GM23338 (cell line): ENCODE measurements around the gene PPP1R27. TPM values are rescaled to one million over a fixed set of nuclear protein-coding genes. Genes with fewer than 3 reads are reported as not detected.
A peak's percentile ranks its signal among the peaks of the same experiment; 100 is the strongest.

Source experiments
- ATAC-seq: fragments of 200-7000 bp; cut with Tn5 transposase; 3 replicates; pipeline ENCODE4 v1.9.1; 2020
- DNase-seq: peaks from one replicate; pipeline ENCODE4 v3.0.0-alpha.2; 2015; ENCODE audit warnings: low spot score
- H2AFZ ChIP-seq: fragments of 200-600 bp; sonication (generic); 2 replicates; pipeline ENCODE4 v1.8.0; 2016; ENCODE audit warnings: antibody characterized with exemption, mild to moderate bottlenecking, moderate library complexity
- H3F3A ChIP-seq: fragments of 200-600 bp; sonication (generic); replicated peaks from 2 replicates; pipeline ENCODE4 v1.8.0; 2017; ENCODE audit warnings: antibody characterized with exemption, mixed run types, low read depth
- H3K27ac ChIP-seq: fragments of 200-600 bp; sonication (generic); 2 replicates; pipeline ENCODE4 v1.6.1; 2016; ENCODE audit warnings: low read depth
- H3K27me3 ChIP-seq: fragments of 200-600 bp; sonication (generic); 2 replicates; pipeline ENCODE4 v1.8.0; 2016; ENCODE audit warnings: mild to moderate bottlenecking, mixed run types, moderate library complexity; ENCODE audit not compliant: insufficient read depth
- H3K36me3 ChIP-seq: fragments of 200-600 bp; sonication (generic); 2 replicates; pipeline ENCODE4 v1.8.0; 2016; ENCODE audit warnings: mild to moderate bottlenecking; ENCODE audit not compliant: insufficient read depth
- H3K4me1 ChIP-seq: fragments of 200-600 bp; sonication (generic); 2 replicates; pipeline ENCODE4 v1.8.0; 2016; ENCODE audit warnings: mild to moderate bottlenecking, moderate library complexity; ENCODE audit not compliant: insufficient read depth
- H3K4me2 ChIP-seq: fragments of 200-600 bp; sonication (generic); 2 replicates; pipeline ENCODE4 v1.7.1; 2017; ENCODE audit warnings: mixed run types
- H3K4me3 ChIP-seq: fragments of 200-600 bp; sonication (generic); 2 replicates; pipeline ENCODE4 v1.6.1; 2016; ENCODE audit warnings: mixed run types
- H3K79me2 ChIP-seq: fragments of 200-600 bp; sonication (generic); replicated peaks from 2 replicates; pipeline ENCODE4 v1.8.0; 2017; ENCODE audit warnings: mild to moderate bottlenecking; ENCODE audit not compliant: insufficient read depth
- H3K9me2 ChIP-seq: fragments of 200-600 bp; sonication (generic); 2 replicates; pipeline ENCODE4 v1.8.0; 2017; ENCODE audit not compliant: insufficient read depth
- H4K20me1 ChIP-seq: fragments of 200-600 bp; sonication (generic); replicated peaks from 2 replicates; pipeline ENCODE4 v1.8.0; 2017; ENCODE audit warnings: mild to moderate bottlenecking; ENCODE audit not compliant: insufficient read depth
- H3K27ac Mint-ChIP-seq: 2 replicates; pipeline ENCODE4 v1.8.0; 2020; ENCODE audit warnings: inconsistent platforms, mild to moderate bottlenecking, moderate library complexity, mixed read lengths
- H3K27me3 Mint-ChIP-seq: 3 replicates; pipeline ENCODE4 v1.8.0; 2022; ENCODE audit warnings: low read depth, mild to moderate bottlenecking, moderate library complexity, mixed read lengths, inconsistent platforms; ENCODE audit not compliant: insufficient read depth, poor library complexity
- H3K36me3 Mint-ChIP-seq: 3 replicates; pipeline ENCODE4 v1.8.0; 2021; ENCODE audit warnings: low read depth, mild to moderate bottlenecking, inconsistent platforms, moderate library complexity, mixed read lengths
- H3K4me1 Mint-ChIP-seq: 3 replicates; pipeline ENCODE4 v1.8.0; 2020; ENCODE audit warnings: mild to moderate bottlenecking, inconsistent platforms, mixed read lengths
- H3K4me3 Mint-ChIP-seq: 3 replicates; pipeline ENCODE4 v1.8.0; 2021; ENCODE audit warnings: moderate library complexity, mild to moderate bottlenecking, inconsistent platforms, mixed read lengths
- H3K9me3 Mint-ChIP-seq: 3 replicates; pipeline ENCODE4 v1.8.0; 2020; ENCODE audit warnings: moderate library complexity, mild to moderate bottlenecking, inconsistent platforms, mixed read lengths
- CREB1 ChIP-seq: fragments of 250-450 bp; sonication (Bioruptor Pico); IDR thresholded peaks from 2 replicates; pipeline ENCODE4 v1.5.0; 2020; ENCODE audit warnings: low read depth, mild to moderate bottlenecking, moderate library complexity
- ETS1 ChIP-seq: IDR thresholded peaks from 2 replicates; pipeline ENCODE4 v1.6.1; 2016; ENCODE audit warnings: antibody characterized with exemption
- POLR2AphosphoS5 ChIP-seq: IDR thresholded peaks from 2 replicates; pipeline ENCODE4 v1.6.1; 2016; ENCODE audit warnings: antibody characterized with exemption, low read depth
- STAT1 ChIP-seq: IDR thresholded peaks from one replicate; pipeline ENCODE4 v1.6.1; 2016; ENCODE audit warnings: antibody characterized with exemption; ENCODE audit not compliant: unreplicated experiment
- polyA plus RNA-seq: library from polyadenylated mRNA; unstranded; fragments of >200 nt; fragmentation: Nextera tagmentation; extraction: Ambion mirVana; gene quantifications from 2 replicates; pipeline ENCODE4 v1.2.1, GENCODE V29; 2016
- total RNA-seq: library from RNA; depleted of rRNA; stranded (reverse); fragments of >200 nt; shearing (Covaris generic); gene quantifications from 2 replicates; pipeline ENCODE4 v1.2.3, GENCODE V29; 2014

PPP1R27 gene
- total and polyA plus RNA-seq, 2 experiments from 2014 or later, result 0.65 TPM; not detected in 1

- peak overlapping the region; percentile 94 for H3K27ac Mint-ChIP-seq
- Histone ChIP-seq H4K20me1 (no peaks in the 10 kb centered on the region; the same call in 1 of the 2 replicates), H3K36me3 (no peaks in the 10 kb centered on the region), H3K27ac (peak overlapping the region; percentile 87; the same call in 1 of the 2 replicates), H3K4me3 (peak overlapping the region; percentile 93), H3K79me2 (peaks cover 9% of the 10 kb centered on the region), H3K4me1 (peaks cover 11% of the 10 kb centered on the region), H3K27me3 (no peaks in the 10 kb centered on the region), H2AFZ (peak overlapping the region; percentile 78; the same call in 1 of the 2 replicates), H3K4me2 (peak overlapping the region; percentile 93), H3F3A (peaks cover 21% of the 10 kb centered on the region; the same call in 1 of the 2 replicates), H3K9me2 (no peaks in the 10 kb centered on the region)
- ATAC-seq, result no peak
- H3K4me3 Mint-ChIP-seq, result peak overlapping the region; percentile 93
- H3K27me3 Mint-ChIP-seq, result peaks cover 9% of the 10 kb centered on the region
- TF ChIP-seq STAT1 (no peak), POLR2AphosphoS5 (peak; percentile 13; the same call in 1 of the 2 replicates)
- H3K4me1 Mint-ChIP-seq, result peaks cover 15% of the 10 kb centered on the region
- H3K36me3 Mint-ChIP-seq, result peaks cover 3% of the 10 kb centered on the region; the same call in 1 of the 3 replicates
- H3K9me3 Mint-ChIP-seq, result no peaks in the 10 kb centered on the region
- no peak for DNase-seq
These were observed 674 bp downstream of the PPP1R27 start for GRCh38 chr17:81833921-81834830.

GRCh38 chr17:81833160-81833920 is 1.5 kb downstream of the PPP1R27 start, which contains the start of gene MCRIP1:
Gene MCRIP1 (minus strand): TSS chr17:81833291. CDS start chr17:81824506, 8,785 bp downstream.
- TF ChIP-seq POLR2AphosphoS5 (peak; percentile 87), STAT1 (no peak), CREB1 (CRISPR knock-in tag) (peak; percentile 91), ETS1 (0 out of 2 replicates have a peak, but pooled peaks have one; percentile 37)
- Mint-ChIP-seq H3K27ac (peak within 1 kb of the TSS; percentile 94), H3K4me3 (peak within 1 kb of the TSS; percentile 93), H3K27me3 (peaks cover 9% of the 10 kb centered on the region), H3K9me3 (no peaks in the 10 kb centered on the region), H3K36me3 (peaks cover 3% of the 10 kb centered on the region; the same call in 2 of the 3 replicates), H3K4me1 (peaks cover 18% of the 10 kb centered on the region)
- ATAC-seq (peak; percentile 79), DNase-seq (peak; percentile 98)
- no peaks in the 10 kb centered on the region; the same call in 1 of the 2 replicates for H4K20me1 ChIP-seq
- peak within 1 kb of the TSS; percentile 87 for H3K27ac ChIP-seq
- H3K4me2 ChIP-seq, result peak within 1 kb of the TSS; percentile 96
- H3K4me3 ChIP-seq, result peak within 1 kb of the TSS; percentile 93
- no peaks in the 10 kb centered on the region for H3K27me3 ChIP-seq
- peaks cover 9% of the 10 kb centered on the region for H3K79me2 ChIP-seq
- H3K9me2 ChIP-seq, result no peaks in the 10 kb centered on the region
- peaks cover 11% of the 10 kb centered on the region for H3K4me1 ChIP-seq
- H3F3A ChIP-seq, result peaks cover 21% of the 10 kb centered on the region; the same call in 1 of the 2 replicates
- H3K36me3 ChIP-seq, result no peaks in the 10 kb centered on the region
- peak within 1 kb of the TSS; percentile 78; the same call in 1 of the 2 replicates for H2AFZ ChIP-seq
